ENCODE data around the gene SKAP2.

GRCh38 chr7:26652401-26653100 lies 211.8 kb downstream of the SKAP2 start:
- TF ChIP-seq RCOR1 (IDR thresholded peaks at IDR 0.05; ENCODE audit: low read length) (no peak), MXI1 (IDR thresholded peaks at IDR 0.05; ENCODE audit: low read depth, low read length) (no peak), FOSL2 (IDR thresholded peaks at IDR 0.05; ENCODE audit: borderline replicate concordance, low read depth) (no peak), RXRA (IDR thresholded peaks at IDR 0.05; ENCODE audit: borderline replicate concordance, low read depth) (no peak), YY1 (IDR thresholded peaks at IDR 0.05; ENCODE audit: low read depth) (no peak)
- TF ChIP-seq, protein P1, sequence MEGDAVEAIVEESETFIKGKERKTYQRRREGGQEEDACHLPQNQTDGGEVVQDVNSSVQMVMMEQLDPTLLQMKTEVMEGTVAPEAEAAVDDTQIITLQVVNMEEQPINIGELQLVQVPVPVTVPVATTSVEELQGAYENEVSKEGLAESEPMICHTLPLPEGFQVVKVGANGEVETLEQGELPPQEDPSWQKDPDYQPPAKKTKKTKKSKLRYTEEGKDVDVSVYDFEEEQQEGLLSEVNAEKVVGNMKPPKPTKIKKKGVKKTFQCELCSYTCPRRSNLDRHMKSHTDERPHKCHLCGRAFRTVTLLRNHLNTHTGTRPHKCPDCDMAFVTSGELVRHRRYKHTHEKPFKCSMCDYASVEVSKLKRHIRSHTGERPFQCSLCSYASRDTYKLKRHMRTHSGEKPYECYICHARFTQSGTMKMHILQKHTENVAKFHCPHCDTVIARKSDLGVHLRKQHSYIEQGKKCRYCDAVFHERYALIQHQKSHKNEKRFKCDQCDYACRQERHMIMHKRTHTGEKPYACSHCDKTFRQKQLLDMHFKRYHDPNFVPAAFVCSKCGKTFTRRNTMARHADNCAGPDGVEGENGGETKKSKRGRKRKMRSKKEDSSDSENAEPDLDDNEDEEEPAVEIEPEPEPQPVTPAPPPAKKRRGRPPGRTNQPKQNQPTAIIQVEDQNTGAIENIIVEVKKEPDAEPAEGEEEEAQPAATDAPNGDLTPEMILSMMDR (IDR thresholded peaks at IDR 0.05): no peak
